ENCODE measurements around the gene EEFSEC. TPM values are rescaled to one million over a fixed set of nuclear protein-coding genes. Genes with fewer than 3 reads are reported as not detected.

The EEFSEC gene
- polyA plus RNA-seq, 1 experiment = 6.8 TPM

DNA sequence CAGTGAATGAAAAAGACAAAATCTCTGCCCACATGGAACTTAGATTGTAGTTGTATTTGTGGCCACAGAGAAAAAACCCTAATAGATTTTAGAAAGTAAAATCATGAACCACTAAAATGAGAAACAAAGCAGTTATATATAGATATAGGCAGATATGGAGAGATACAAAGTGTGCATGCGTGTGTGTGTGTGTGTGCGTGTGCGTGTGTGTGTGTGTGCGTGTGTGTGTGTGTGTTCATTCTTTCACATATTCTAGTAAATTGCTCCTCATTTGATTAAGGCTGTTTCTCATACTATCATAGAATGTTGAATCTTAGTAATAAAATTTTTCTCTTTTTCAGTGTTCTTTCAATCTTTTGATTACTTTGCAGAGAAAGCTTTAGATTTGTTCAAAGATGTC, 194.8 kb downstream of the EEFSEC start:
- Histone ChIP-seq H3K27me3 (ENCODE audit: control insufficient read depth, insufficient read depth, low read length) (no peaks in the 10 kb centered on the region), H3K4me3 (ENCODE audit: low read depth, low read length) (no peak overlapping the region), H3K9me3 (ENCODE audit: control insufficient read depth, insufficient read depth, low read length) (no peaks in the 10 kb centered on the region; the same call in 1 of the 2 replicates), H3K27ac (ENCODE audit: low read depth, low read length) (no peak overlapping the region)
- ChIA-PET POLR2A (no interaction called here), CTCF (interaction anchor here (1.0 kb wide), 1 partner anchor 12 kb away, joined by 3 read pairs; no protein-coding TSS in a partner anchor)
- TF ChIP-seq, protein P1, sequence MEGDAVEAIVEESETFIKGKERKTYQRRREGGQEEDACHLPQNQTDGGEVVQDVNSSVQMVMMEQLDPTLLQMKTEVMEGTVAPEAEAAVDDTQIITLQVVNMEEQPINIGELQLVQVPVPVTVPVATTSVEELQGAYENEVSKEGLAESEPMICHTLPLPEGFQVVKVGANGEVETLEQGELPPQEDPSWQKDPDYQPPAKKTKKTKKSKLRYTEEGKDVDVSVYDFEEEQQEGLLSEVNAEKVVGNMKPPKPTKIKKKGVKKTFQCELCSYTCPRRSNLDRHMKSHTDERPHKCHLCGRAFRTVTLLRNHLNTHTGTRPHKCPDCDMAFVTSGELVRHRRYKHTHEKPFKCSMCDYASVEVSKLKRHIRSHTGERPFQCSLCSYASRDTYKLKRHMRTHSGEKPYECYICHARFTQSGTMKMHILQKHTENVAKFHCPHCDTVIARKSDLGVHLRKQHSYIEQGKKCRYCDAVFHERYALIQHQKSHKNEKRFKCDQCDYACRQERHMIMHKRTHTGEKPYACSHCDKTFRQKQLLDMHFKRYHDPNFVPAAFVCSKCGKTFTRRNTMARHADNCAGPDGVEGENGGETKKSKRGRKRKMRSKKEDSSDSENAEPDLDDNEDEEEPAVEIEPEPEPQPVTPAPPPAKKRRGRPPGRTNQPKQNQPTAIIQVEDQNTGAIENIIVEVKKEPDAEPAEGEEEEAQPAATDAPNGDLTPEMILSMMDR (IDR thresholded peaks at IDR 0.05; ENCODE audit: low read depth, low read length) = no peak
- no peak for DNase-seq (ENCODE audit: low read depth, low spot score)

DNA sequence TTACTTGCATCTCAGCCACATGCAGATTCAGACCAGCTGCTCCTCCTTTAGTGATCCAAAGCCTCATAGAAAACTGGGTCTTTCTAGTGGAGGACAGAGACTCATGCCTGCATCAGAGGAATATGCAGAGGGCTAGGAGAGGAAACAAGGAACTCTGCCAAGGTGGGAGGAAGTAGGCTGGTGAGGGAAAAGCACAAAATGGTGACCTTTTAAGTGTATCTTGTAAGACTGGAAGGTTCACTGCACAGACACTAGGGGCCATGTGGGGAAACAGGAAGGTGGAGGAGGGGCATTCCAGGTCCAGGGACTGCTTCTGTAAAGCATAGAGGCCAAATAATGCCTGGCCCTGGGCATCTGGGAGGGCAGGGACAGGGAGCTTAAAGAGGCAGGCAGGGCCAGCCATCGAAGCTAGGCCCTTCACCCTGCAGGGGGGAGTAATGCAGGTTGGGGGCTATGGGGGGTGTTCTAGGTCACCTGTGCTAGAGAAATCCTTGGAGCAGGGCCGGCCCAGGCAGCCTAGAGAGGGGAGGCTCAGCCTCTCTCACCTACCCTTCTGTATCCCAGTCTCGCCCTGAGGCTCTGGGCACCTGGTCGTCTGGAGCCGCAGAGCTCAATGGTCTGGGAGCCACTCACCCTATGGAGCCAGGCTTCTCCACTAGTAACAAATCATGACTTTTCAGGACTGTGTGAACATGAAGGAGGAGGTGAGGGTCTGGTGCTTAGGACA, 195.7 kb downstream of the EEFSEC start:
- POLR2A ChIA-PET = interaction anchor here (0.6 kb wide), 1 partner anchor 669 kb away, joined by 3 read pairs; no protein-coding TSS in a partner anchor
- H3K4me3 ChIP-seq (ENCODE audit: low read depth, low read length) = no peak overlapping the region
- no peaks in the 10 kb centered on the region; the same call in 1 of the 2 replicates for H3K9me3 ChIP-seq (ENCODE audit: control insufficient read depth, insufficient read depth, low read length)
- no peak overlapping the region for H3K27ac ChIP-seq (ENCODE audit: low read depth, low read length)
- no peaks in the 10 kb centered on the region for H3K27me3 ChIP-seq (ENCODE audit: control insufficient read depth, insufficient read depth, low read length)
- DNase-seq (ENCODE audit: low read depth, low spot score) = no peak
- CTCF ChIA-PET = interaction anchor here (0.6 to 1.5 kb wide), 3 partner anchors 11 to 178 kb away, joined by 3 to 5 read pairs (median 4); no protein-coding TSS in a partner anchor
- TF ChIP-seq, protein P1 (IDR thresholded peaks at IDR 0.05; ENCODE audit: low read depth, low read length) = no peak

- TF ChIP-seq, protein P1 (IDR thresholded peaks at IDR 0.05; ENCODE audit: low read depth, low read length) = no peak
- H3K27ac ChIP-seq (ENCODE audit: low read depth, low read length) = no peak overlapping the region
- DNase-seq (ENCODE audit: low read depth, low spot score) = no peak
- no peak overlapping the region for H3K4me3 ChIP-seq (ENCODE audit: low read depth, low read length)
- H3K27me3 ChIP-seq (ENCODE audit: control insufficient read depth, insufficient read depth, low read length) = no peaks in the 10 kb centered on the region
- H3K9me3 ChIP-seq (ENCODE audit: control insufficient read depth, insufficient read depth, low read length) = no peaks in the 10 kb centered on the region; the same call in 1 of the 2 replicates
- POLR2A ChIA-PET = no interaction called here
- CTCF ChIA-PET = interaction anchor here (1.5 kb wide), 1 partner anchor 180 kb away, joined by 5 read pairs; no protein-coding TSS in a partner anchor
Measured at GRCh38 chr3:128349963-128350599, 196.8 kb downstream of the EEFSEC start.

DNA sequence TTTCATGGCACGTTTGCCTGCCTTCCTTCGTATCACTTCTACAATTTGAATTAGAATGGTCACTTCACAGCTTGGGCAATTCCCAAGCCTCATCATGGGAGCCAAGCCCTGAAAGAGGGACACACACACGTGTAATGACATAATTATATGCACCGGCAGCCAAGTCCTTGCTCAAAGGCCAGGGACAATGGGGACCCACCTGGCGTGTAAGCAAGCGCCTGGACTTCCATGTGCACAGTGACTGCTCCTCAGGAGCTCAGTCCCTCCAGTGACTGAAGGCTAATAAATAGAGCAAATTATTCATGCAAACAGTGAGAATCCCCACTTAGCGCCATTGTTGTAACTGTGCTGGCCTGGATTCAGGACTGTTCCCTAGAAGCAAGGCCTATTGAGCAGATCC, 198.3 kb downstream of the EEFSEC start:
- Histone ChIP-seq H3K4me3 (ENCODE audit: low read depth, low read length) (no peak overlapping the region), H3K27me3 (ENCODE audit: control insufficient read depth, insufficient read depth, low read length) (no peaks in the 10 kb centered on the region), H3K27ac (ENCODE audit: low read depth, low read length) (no peak overlapping the region), H3K9me3 (ENCODE audit: control insufficient read depth, insufficient read depth, low read length) (no peaks in the 10 kb centered on the region; the same call in 1 of the 2 replicates)
- TF ChIP-seq, protein P1 (IDR thresholded peaks at IDR 0.05; ENCODE audit: low read depth, low read length) = no peak
- DNase-seq (ENCODE audit: low read depth, low spot score) = no peak
- ChIA-PET CTCF (no interaction called here), POLR2A (no interaction called here)

GRCh38 chr3:128352326-128352725, 199.0 kb downstream of the EEFSEC start:
- CTCF ChIA-PET = no interaction called here

More at GRCh38 chr3:128352326-128352725, 199.0 kb downstream of the EEFSEC start:
- H3K4me3 ChIP-seq (ENCODE audit: low read depth, low read length) = no peak overlapping the region
- POLR2A ChIA-PET = no interaction called here
- TF ChIP-seq, protein P1 (IDR thresholded peaks at IDR 0.05; ENCODE audit: low read depth, low read length) = no peak
- no peaks in the 10 kb centered on the region; the same call in 1 of the 2 replicates for H3K9me3 ChIP-seq (ENCODE audit: control insufficient read depth, insufficient read depth, low read length)
- DNase-seq (ENCODE audit: low read depth, low spot score) = no peak
- H3K27me3 ChIP-seq (ENCODE audit: control insufficient read depth, insufficient read depth, low read length) = no peaks in the 10 kb centered on the region
- no peak overlapping the region for H3K27ac ChIP-seq (ENCODE audit: low read depth, low read length)

All from AG04450 (cell line).